ENCODE measurements around the gene LHX4.

DNA sequence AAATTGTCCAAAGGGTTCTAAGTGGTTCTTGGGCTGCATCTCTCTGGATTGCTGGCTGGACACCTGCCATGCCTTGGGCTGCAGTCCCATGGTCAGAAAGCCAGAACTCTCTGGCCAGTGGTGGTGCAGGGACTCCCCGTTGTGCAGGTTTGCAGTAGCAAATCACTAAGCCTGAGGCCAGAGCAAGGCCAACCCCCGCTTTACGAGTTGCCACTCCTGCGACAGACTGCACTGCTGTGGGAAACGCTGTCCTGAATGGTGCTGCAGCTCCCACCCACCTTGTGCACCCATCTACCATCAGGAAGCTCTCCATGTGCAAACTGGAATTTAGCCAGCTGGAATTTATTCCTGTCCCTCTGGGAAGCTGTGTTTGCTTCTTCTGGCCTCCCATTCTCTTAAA is 45.7 kb downstream of the LHX4 start:
- TF ChIP-seq CTCF (IDR thresholded peaks at IDR 0.05; ENCODE audit: low read depth, low read length, poor library complexity, severe bottlenecking): no peak
- TF ChIP-seq EZH2phosphoT487 (IDR thresholded peaks at IDR 0.05; ENCODE audit: borderline replicate concordance, low read length): no peak

All from DOHH2 (cell line).